ENCODE data around the gene ZIC5.

ZIC5 gene

DNA sequence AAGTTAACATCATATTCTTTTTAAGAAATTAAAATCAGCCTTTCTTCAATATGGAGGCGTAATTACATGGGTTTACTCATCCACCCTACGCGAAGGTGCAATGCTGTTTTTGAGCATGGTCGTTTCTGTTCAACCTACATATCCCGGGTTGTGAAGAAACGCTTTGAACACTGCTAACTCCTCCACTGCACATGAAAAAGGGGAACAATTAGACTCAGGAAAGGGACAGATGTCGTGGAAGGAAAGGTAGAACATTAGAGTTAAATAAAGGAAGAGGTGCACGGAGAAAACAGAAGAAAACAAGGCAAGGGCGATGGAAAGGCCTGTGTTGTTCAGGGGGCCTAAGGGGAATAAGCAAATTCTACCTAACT, 4.1 kb downstream of the ZIC5 start:
- H3K27ac ChIP-seq, result no peak overlapping the region
- TF ChIP-seq CTCF (IDR thresholded peaks at IDR 0.05), result no peak
- no peak for TF ChIP-seq ZFX (IDR thresholded peaks at IDR 0.05; ENCODE audit: borderline replicate concordance)

- TF ChIP-seq ZFX (IDR thresholded peaks at IDR 0.05; ENCODE audit: borderline replicate concordance) (no peak), CTCF (IDR thresholded peaks at IDR 0.05) (no peak)
These were observed 5.3 kb downstream of the ZIC5 start for GRCh38 chr13:99966064-99966805.

DNA sequence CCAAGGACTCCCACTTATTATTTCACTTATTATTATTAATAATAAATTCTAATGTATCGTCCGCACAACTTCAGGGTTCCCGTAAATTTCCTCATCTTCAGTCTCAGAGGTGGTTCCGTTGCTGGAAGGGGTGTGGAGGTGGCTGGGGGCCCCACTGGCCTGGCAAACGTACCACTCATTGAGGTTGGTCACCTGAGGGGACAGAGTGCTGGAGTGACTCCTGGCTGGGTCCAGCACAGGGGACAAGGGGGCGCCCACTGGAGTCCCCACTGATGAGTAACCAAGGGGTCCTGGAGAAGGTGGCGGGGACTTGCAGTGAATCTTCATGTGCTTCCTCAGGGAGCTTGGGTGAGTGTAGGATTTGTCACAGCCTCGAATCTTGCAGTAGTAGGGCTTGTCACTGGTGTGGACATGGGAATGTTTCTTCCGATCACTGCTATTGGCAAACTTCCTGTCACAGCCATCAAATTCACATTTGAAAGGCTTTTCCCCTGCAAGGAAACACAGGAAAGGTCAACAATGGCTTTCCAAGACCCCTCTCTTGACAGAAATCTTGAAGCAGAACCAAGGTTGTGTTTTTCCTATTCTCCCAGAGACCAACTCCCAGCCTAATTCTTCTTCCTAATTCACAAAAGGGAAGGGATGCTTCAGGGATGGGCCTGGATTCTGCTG, 6.1 kb downstream of the ZIC5 start:
- no peak overlapping the region for H3K27ac ChIP-seq
- TF ChIP-seq ZFX (IDR thresholded peaks at IDR 0.05; ENCODE audit: borderline replicate concordance) (no peak), CTCF (IDR thresholded peaks at IDR 0.05) (no peak)

More at GRCh38 chr13:99966064-99966805, 5.3 kb downstream of the ZIC5 start:
- H3K27ac ChIP-seq, result no peak overlapping the region

- no peak overlapping the region for H3K27ac ChIP-seq
- TF ChIP-seq CTCF (IDR thresholded peaks at IDR 0.05) (no peak), ZFX (IDR thresholded peaks at IDR 0.05; ENCODE audit: borderline replicate concordance) (no peak)
These were observed 7.7 kb downstream of the ZIC5 start for GRCh38 chr13:99963816-99964339.

DNA sequence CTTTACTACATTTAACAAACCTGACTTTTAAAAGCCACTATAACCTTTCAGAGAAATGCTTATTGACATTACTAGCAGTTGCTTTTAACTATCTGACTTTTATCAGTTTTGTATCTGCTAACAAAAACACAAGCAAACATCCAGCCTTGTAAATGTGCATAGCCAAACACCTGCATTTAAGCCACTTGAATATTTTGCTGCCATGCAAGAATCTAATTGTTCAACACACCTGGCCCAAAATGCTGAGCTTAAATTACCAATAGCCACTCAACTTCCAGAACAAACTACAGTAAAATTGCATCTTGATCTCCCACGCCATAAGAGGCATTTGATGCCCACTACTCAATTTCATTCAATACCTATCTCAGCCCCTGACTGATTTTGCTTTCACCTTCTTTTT, 9.3 kb downstream of the ZIC5 start:
- H3K27ac ChIP-seq, result peak overlapping the region; percentile 3; the same call in 1 of the 2 replicates
- no peak for TF ChIP-seq ZFX (IDR thresholded peaks at IDR 0.05; ENCODE audit: borderline replicate concordance)
- no peak for TF ChIP-seq CTCF (IDR thresholded peaks at IDR 0.05)

- TF ChIP-seq ZFX (IDR thresholded peaks at IDR 0.05; ENCODE audit: borderline replicate concordance) (no peak), CTCF (IDR thresholded peaks at IDR 0.05) (no peak)
- H3K27ac ChIP-seq, result peak overlapping the region; percentile 3; the same call in 1 of the 2 replicates
These were observed 9.9 kb downstream of the ZIC5 start for GRCh38 chr13:99961636-99962035.

All from 22Rv1 (cell line).